RWPE1 (cell line): ENCODE results near the gene VMP1.
A peak's percentile ranks its signal among the peaks of the same experiment; 100 is the strongest.

Experiments
- CTCF ChIA-PET: fragments of 350-600 bp; sonication (Branson Sonifier 250); formaldehyde crosslinking; extraction: SDS; loops from one replicate; lab custom pipeline; 2021; lab: Yijun Ruan, JAX
- POLR2A ChIA-PET: fragments of 400-600 bp; formaldehyde crosslinking; extraction: SDS; loops from one replicate; lab custom pipeline; 2020; ENCODE audit warnings: antibody characterized with exemption; ENCODE audit not compliant: low non-redundant PET; lab: Yijun Ruan, JAX
- DNase-seq: peaks from one replicate; pipeline ENCODE4 v3.0.0; 2012; ENCODE audit warnings: low spot score
- H3K27ac ChIP-seq: fragments of 450-650 bp; 2 replicates; pipeline ENCODE4 v1.5.1; 2017
- TF ChIP-seq, protein P1 (sequence below): fragments of 450-650 bp; conservative IDR thresholded peaks from 2 replicates; pipeline ENCODE4 v1.5.1; 2017; ENCODE audit warnings: low read depth, mild to moderate bottlenecking

Gene VMP1

DNA sequence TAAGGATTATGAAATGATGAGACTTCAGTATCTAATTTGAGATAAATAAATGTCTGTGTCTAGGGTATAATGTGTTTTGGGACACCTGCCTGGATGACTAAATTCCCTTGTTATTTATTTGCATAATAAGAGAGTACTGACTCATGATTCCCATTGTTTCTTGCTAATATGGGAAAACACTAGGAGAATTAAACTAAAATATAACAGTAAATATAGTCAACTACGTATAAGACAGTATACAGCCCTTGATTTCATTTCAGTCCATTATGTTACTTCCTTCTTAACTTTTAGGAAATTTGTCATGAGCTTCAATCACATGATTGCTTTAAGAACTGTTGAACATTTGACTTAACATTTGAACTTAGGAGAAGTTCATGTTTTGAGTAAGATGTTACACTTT, 62.4 kb downstream of the VMP1 start:
- ChIA-PET CTCF (interaction anchor here (0.7 kb wide), 1 partner anchor 90 kb away, joined by 3 read pairs; no protein-coding TSS in a partner anchor), POLR2A (no interaction called here)
- TF ChIP-seq, protein P1, sequence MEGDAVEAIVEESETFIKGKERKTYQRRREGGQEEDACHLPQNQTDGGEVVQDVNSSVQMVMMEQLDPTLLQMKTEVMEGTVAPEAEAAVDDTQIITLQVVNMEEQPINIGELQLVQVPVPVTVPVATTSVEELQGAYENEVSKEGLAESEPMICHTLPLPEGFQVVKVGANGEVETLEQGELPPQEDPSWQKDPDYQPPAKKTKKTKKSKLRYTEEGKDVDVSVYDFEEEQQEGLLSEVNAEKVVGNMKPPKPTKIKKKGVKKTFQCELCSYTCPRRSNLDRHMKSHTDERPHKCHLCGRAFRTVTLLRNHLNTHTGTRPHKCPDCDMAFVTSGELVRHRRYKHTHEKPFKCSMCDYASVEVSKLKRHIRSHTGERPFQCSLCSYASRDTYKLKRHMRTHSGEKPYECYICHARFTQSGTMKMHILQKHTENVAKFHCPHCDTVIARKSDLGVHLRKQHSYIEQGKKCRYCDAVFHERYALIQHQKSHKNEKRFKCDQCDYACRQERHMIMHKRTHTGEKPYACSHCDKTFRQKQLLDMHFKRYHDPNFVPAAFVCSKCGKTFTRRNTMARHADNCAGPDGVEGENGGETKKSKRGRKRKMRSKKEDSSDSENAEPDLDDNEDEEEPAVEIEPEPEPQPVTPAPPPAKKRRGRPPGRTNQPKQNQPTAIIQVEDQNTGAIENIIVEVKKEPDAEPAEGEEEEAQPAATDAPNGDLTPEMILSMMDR, result no peak
- no peak overlapping the region for H3K27ac ChIP-seq
- DNase-seq, result peak; percentile 41

DNA sequence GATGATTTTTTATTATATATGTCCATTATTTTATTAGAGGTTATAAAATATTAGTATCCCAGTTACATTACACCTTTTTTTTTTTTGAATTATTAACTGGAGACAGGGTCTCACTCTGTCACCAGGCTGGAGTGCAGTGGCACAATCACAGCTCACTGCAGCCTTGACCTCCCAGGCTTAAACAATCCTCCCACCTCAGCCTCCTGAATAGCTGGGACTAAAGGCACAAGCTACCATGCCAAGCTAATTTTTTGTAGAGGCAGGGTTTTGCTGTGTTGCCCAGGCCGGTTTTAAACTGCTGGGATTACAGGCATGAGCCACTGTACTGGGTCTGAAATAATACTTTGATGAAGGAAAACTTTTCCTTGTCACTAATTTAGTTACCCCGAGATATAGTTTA, 63.6 kb downstream of the VMP1 start:
- DNase-seq, result no peak
- TF ChIP-seq, protein P1, result no peak
- H3K27ac ChIP-seq, result no peak overlapping the region
- POLR2A ChIA-PET, result no interaction called here
- CTCF ChIA-PET, result interaction anchor here (0.6 kb wide), 1 partner anchor 26 kb away, joined by 3 read pairs; no protein-coding TSS in a partner anchor

DNA sequence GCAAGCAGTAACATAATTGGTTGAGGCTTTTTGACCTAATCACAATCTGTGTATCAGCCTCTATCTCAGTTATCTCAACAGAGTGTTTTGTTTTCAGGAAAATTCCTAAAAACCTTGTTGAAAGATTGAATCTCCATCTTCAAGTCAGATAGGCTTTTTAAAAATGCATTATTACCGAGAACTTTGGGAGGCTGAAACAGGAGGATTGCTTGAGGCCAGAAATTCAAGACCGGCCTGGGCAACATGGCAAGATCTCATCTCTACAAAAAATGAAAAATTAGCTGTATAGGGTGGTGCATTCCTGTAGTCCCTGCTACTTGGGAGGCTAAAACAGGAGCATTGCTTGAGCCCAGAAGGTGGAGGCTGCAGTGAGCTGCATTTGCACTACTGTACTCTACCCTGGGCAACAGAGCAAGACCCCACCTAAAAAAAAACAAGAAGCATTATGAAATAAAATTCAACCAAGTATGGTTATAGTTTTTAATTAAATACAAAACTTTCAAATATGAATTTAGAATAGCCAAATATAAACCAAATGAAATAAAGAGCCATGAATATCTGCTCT, 68.4 kb downstream of the VMP1 start:
- DNase-seq, result no peak
- CTCF ChIA-PET, result interaction anchor here (0.7 kb wide), 1 partner anchor 14 kb away, joined by 3 read pairs; no protein-coding TSS in a partner anchor
- TF ChIP-seq, protein P1, result no peak
- H3K27ac ChIP-seq, result no peak overlapping the region
- POLR2A ChIA-PET, result no interaction called here

DNA sequence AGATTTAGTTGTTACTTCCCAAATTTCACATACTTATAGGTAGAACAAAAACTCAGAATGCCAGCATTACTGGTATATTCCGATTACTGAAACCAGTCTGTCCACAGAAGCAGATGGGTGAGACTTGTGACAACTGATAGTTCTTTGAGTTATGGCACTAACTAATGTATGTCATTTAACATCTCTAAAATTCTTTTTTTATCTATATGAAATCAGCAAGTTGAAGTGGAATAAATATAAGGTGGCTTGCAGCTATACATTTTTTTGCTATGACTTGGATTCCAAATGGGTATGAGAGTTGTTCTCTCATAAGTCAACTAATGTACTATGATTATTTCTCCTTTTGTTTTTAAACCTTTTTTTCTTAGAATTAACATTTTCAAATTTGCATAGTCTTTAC, 69.1 kb downstream of the VMP1 start:
- ChIA-PET POLR2A (no interaction called here), CTCF (interaction anchor here (0.6 to 0.7 kb wide), 2 partner anchors 14 to 69 kb away, joined by 3 read pairs; no protein-coding TSS in a partner anchor)
- TF ChIP-seq, protein P1, result no peak
- DNase-seq, result no peak
- no peak overlapping the region for H3K27ac ChIP-seq

DNA sequence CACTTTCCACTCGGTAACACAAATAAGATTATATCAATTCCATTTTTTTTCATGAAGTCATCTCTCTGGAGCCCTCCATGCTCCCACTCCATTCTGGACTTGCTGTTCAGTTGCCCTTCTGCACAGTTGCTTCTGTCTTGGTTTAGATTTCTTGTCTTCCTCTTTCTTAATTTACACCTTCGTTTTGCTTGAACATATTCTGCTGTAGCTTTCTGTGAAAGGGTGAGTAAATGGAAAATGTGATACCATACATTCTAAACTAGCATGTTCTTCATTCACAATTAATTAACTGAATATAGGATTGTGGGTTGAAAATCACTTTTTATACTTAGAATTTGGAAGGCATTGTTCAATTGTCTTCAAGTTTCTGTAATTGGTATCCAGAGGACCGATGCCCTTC, 69.6 kb downstream of the VMP1 start:
- DNase-seq, result no peak
- ChIA-PET POLR2A (no interaction called here), CTCF (interaction anchor here (0.6 kb wide), 3 partner anchors 60 to 74 kb away, joined by 3 read pairs; no protein-coding TSS in a partner anchor)
- H3K27ac ChIP-seq, result no peak overlapping the region
- TF ChIP-seq, protein P1, result no peak

DNA sequence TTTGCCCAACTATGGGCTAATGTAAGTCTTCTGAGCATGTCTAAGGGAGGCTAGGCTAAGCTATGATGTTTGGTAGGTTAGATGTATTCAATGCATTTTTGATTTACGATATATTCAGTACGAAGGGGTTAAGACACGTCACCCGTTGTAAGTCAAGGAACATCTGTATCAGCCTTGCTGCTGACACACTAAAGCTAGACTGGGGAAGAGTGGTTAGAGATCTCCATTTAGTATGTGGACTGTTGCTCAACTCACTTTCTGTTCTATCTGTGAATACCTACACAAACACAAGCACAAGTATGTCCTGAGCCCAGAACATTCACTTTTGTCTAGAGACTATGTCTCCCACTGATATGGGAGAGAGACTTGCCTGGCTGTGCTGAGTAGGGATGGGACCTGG, 71.5 kb downstream of the VMP1 start:
- TF ChIP-seq, protein P1, result no peak
- no peak overlapping the region for H3K27ac ChIP-seq
- ChIA-PET POLR2A (no interaction called here), CTCF (no interaction called here)
- DNase-seq, result no peak
